ENCODE data around the gene THOC2.

DNA sequence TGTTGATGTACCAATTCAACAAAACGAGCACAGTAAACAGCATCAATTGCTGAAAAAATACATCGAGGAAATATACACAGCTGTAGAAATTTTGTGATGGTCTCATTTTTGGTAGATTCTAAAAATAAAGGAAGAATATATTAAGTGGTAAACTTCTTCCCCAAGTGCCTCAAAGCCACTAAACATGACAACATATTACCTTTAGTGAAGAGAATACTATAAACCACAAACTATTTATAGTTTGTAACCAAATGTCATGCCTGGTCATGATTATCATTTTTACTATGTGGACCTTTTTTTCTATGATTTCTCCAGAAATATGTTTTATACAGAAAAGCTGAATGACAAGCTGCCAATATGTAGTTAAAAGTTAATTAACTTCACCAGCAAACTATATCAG, 106.9 kb downstream of the THOC2 start:
- TF ChIP-seq POLR2A (IDR thresholded peaks at IDR 0.05) = no peak
- no peak for TF ChIP-seq CTCF (IDR thresholded peaks at IDR 0.05)

Data from heart left ventricle (tissue), 13 donors.